SU-DHL-6 (cell line): ENCODE results near the gene KLHL29.

Experiments
- CTCF ChIP-seq: fragments of 200-600 bp; sonication (generic); IDR thresholded peaks from one replicate; pipeline ENCODE4 v1.5.1; 2017; ENCODE audit warnings: antibody characterized with exemption, mild to moderate bottlenecking, low read length, moderate library complexity; ENCODE audit not compliant: insufficient read depth, poor library complexity, severe bottlenecking
- EZH2phosphoT487 ChIP-seq: fragments of 200-600 bp; sonication (generic), shearing (Covaris generic); conservative IDR thresholded peaks from 2 replicates; pipeline ENCODE4 v1.6.1; 2018; ENCODE audit warnings: mild to moderate bottlenecking, antibody characterized with exemption, low read length, moderate library complexity, mixed read lengths

- TF ChIP-seq CTCF (no peak), EZH2phosphoT487 (no peak)
These were observed 42.9 kb upstream of the KLHL29 start for GRCh38 chr2:23342075-23342474.
